Measurements from ENCODE around the gene MRPL11. TPM values are rescaled to one million over a fixed set of nuclear protein-coding genes. Genes with fewer than 3 reads are reported as not detected.

Gene MRPL11
- total RNA-seq, 2 experiments from 2014 or later, result 17.7 to 21.0 TPM

GRCh38 chr11:66410191-66410590 lies 28.5 kb downstream of the MRPL11 start:
- Mint-ChIP-seq H3K9me3 (no peaks in the 10 kb centered on the region), H3K4me1 (ENCODE audit: low read depth) (peaks cover 5% of the 10 kb centered on the region), H3K27ac (no peak overlapping the region), H3K36me3 (ENCODE audit: low read depth) (no peaks in the 10 kb centered on the region), H3K27me3 (peaks cover 53% of the 10 kb centered on the region), H3K4me3 (no peak overlapping the region)
- no peak overlapping the region for H3K4me3 ChIP-seq (ENCODE audit: low read length)
- H3K4me1 ChIP-seq (ENCODE audit: insufficient read depth, low read length), result peaks cover 14% of the 10 kb centered on the region
- no peak overlapping the region for H3K27ac ChIP-seq (ENCODE audit: low read depth in 1 of 2, low read length in 2 of 2)
- H3K9me3 ChIP-seq (ENCODE audit: control insufficient read depth in 1 of 2, insufficient read depth in 1 of 2, low read length in 2 of 2), result no peaks in the 10 kb centered on the region
- no peak for ATAC-seq (ENCODE audit: poor library complexity)
- ChIA-PET POLR2A (interaction anchor here (1.7 to 1.8 kb wide), 2 partner anchors 11 to 268 kb away, joined by 7 to 9 read pairs; partner anchors contain the start of gene RBM4B), CTCF (no interaction called here)
- TF ChIP-seq CTCF (IDR thresholded peaks at IDR 0.05), result no peak
- H3K36me3 ChIP-seq (ENCODE audit: insufficient read depth, low read length), result no peaks in the 10 kb centered on the region
- H3K27me3 ChIP-seq (ENCODE audit: control insufficient read depth in 1 of 2, insufficient read depth in 2 of 2, low read length in 2 of 2), result peaks cover 4 to 34% of the 10 kb centered on the region in 2 experiments
- intact Hi-C loops (cut with DNase I, micrococcal nuclease), result no loop called here
- no peak for DNase-seq

- Histone ChIP-seq H3K27me3 (ENCODE audit: control insufficient read depth in 1 of 2, insufficient read depth in 2 of 2, low read length in 2 of 2) (peaks cover 0 to 25% of the 10 kb centered on the region in 2 experiments), H3K4me3 (ENCODE audit: low read length) (no peak overlapping the region), H3K4me1 (ENCODE audit: insufficient read depth, low read length) (peaks cover 14% of the 10 kb centered on the region), H3K9me3 (ENCODE audit: control insufficient read depth in 1 of 2, insufficient read depth in 1 of 2, low read length in 2 of 2) (no peaks in the 10 kb centered on the region), H3K27ac (ENCODE audit: low read depth in 1 of 2, low read length in 2 of 2) (no peak overlapping the region), H3K36me3 (ENCODE audit: insufficient read depth, low read length) (no peaks in the 10 kb centered on the region)
- TF ChIP-seq CTCF (IDR thresholded peaks at IDR 0.05), result no peak
- Mint-ChIP-seq H3K27me3 (peaks cover 54% of the 10 kb centered on the region), H3K36me3 (ENCODE audit: low read depth) (no peaks in the 10 kb centered on the region), H3K9me3 (no peaks in the 10 kb centered on the region), H3K27ac (no peak overlapping the region), H3K4me1 (ENCODE audit: low read depth) (peaks cover 5% of the 10 kb centered on the region), H3K4me3 (no peak overlapping the region)
- ChIA-PET POLR2A (interaction anchor here (1.1 to 1.8 kb wide), 4 partner anchors 12 to 269 kb away, joined by 4 to 9 read pairs (median 6); partner anchors contain the start of genes DPP3, MRPL11 and RBM4B), CTCF (interaction anchor here (0.6 to 3.5 kb wide), 7 partner anchors 9 to 269 kb away, joined by 3 to 24 read pairs (median 4); partner anchors contain the start of genes MRPL11, NPAS4 and RBM4B)
- no peak for ATAC-seq (ENCODE audit: poor library complexity)
- intact Hi-C loops (cut with DNase I, micrococcal nuclease), result no loop called here
- peak in 1 of 14 experiments; percentile 11 for DNase-seq
These were observed 29.4 kb downstream of the MRPL11 start for GRCh38 chr11:66409226-66409625.

- no peaks in the 10 kb centered on the region for H3K9me3 ChIP-seq (ENCODE audit: control insufficient read depth in 1 of 2, insufficient read depth in 1 of 2, low read length in 2 of 2)
- H3K27me3 ChIP-seq (ENCODE audit: control insufficient read depth in 1 of 2, insufficient read depth in 2 of 2, low read length in 2 of 2), result peaks cover 2 to 19% of the 10 kb centered on the region in 2 experiments
- H3K36me3 Mint-ChIP-seq (ENCODE audit: low read depth), result no peaks in the 10 kb centered on the region
- H3K9me3 Mint-ChIP-seq, result no peaks in the 10 kb centered on the region
- peaks cover 5% of the 10 kb centered on the region for H3K4me1 Mint-ChIP-seq (ENCODE audit: low read depth)
- H3K27me3 Mint-ChIP-seq, result peaks cover 50% of the 10 kb centered on the region
- peak overlapping the region; percentile 84 for H3K4me3 Mint-ChIP-seq
- H3K36me3 ChIP-seq (ENCODE audit: insufficient read depth, low read length), result no peaks in the 10 kb centered on the region
- ATAC-seq (ENCODE audit: poor library complexity) (peak; percentile 88), DNase-seq (peak; percentile 84 to 97 (median 93))
- POLR2A ChIA-PET, result interaction anchor here (0.9 to 1.8 kb wide), 4 partner anchors 13 to 270 kb away, joined by 3 to 9 read pairs (median 4); partner anchors contain the start of genes DPP3, MRPL11 and RBM4B
- no peak overlapping the region for H3K27ac ChIP-seq (ENCODE audit: low read depth in 1 of 2, low read length in 2 of 2)
- intact Hi-C loops (cut with DNase I, micrococcal nuclease), result loop anchor here (1.0 kb wide), 10 partner anchors 21 to 434 kb away; partner anchors contain the start of genes MRPL11 (in 1 of the 2) and PELI3 (in 1 of the 2)
- H3K27ac Mint-ChIP-seq, result no peak overlapping the region
- CTCF ChIA-PET, result interaction anchor here (0.6 to 3.5 kb wide), 8 partner anchors 9 to 426 kb away, joined by 3 to 24 read pairs (median 4); partner anchors contain the start of genes MRPL11, NPAS4 and RBM4B
- TF ChIP-seq CTCF (IDR thresholded peaks at IDR 0.05), result peak; percentile 100
- H3K4me3 ChIP-seq (ENCODE audit: low read length), result peak overlapping the region; percentile 34
- H3K4me1 ChIP-seq (ENCODE audit: insufficient read depth, low read length), result peaks cover 14% of the 10 kb centered on the region
These were observed 30.0 kb downstream of the MRPL11 start for GRCh38 chr11:66408488-66409214.
